Endothelial cell of umbilical vein (primary cell): ENCODE data around the gene SERPINE3. TPM values are rescaled to one million over a fixed set of nuclear protein-coding genes. Genes with fewer than 3 reads are reported as not detected.
A peak's percentile ranks its signal among the peaks of the same experiment; 100 is the strongest.

Source experiments
- BruUV-seq: library from RNA; stranded (reverse); fragments of 400-500 nt; replicated peaks from 2 replicates; lab custom pipeline; 2021; lab: Mats Ljungman, UMichigan
- CTCF ChIA-PET: fragments of 300-600, 350-600 bp; sonication (Branson Sonifier 250); formaldehyde crosslinking; loops from one replicate; lab custom pipeline; 2021; ENCODE audit warnings: antibody characterized with exemption, inconsistent platforms; lab: Charles Lee
- POLR2A ChIA-PET: fragments of 300-600, 350-600 bp; sonication (Branson Sonifier 250); formaldehyde crosslinking; loops from one replicate; lab custom pipeline; 2021; ENCODE audit warnings: antibody characterized with exemption, inconsistent platforms; lab: Charles Lee
- DNase-seq: peaks from one replicate; pipeline ENCODE4 v3.0.0-alpha.2; 2011; ENCODE audit warnings: low read depth, low spot score
- FAIRE-seq: peaks from 2 replicates; lab custom pipeline; 2011; peaks lifted over from hg19 to GRCh38; lab: Jason Lieb, UNC
- H2AFZ ChIP-seq: 2 replicates; pipeline ENCODE4 v1.6.0; 2012; ENCODE audit warnings: low read depth, low read length, control low read depth, inconsistent platforms
- H3K27ac ChIP-seq: 2 replicates; pipeline ENCODE4 v1.5.1; 2011; ENCODE audit warnings: low read depth, mild to moderate bottlenecking, control low read depth, low read length, moderate library complexity; ENCODE audit not compliant: insufficient read depth
- H3K27me3 ChIP-seq, 2 experiments: 2 replicates each; pipeline versions ENCODE4 v1.6.0 to v1.6.1; 2011; ENCODE audit warnings: low read length in 2 of 2, mixed read lengths in 1 of 2; ENCODE audit not compliant: control insufficient read depth in 2 of 2, insufficient read depth in 2 of 2
- H3K36me3 ChIP-seq, 2 experiments: 2 replicates in 1 of 2; 3 replicates in 1 of 2; pipeline ENCODE4 v1.5.1; 2011; ENCODE audit warnings: low read length in 2 of 2, mild to moderate bottlenecking in 1 of 2, moderate library complexity in 1 of 2; ENCODE audit not compliant: control insufficient read depth in 2 of 2, insufficient read depth in 2 of 2; ENCODE audit errors: extremely low read depth in 1 of 2
- H3K4me1 ChIP-seq: 3 replicates; pipeline ENCODE4 v1.5.1; 2011; ENCODE audit warnings: mild to moderate bottlenecking, low read length; ENCODE audit not compliant: control insufficient read depth, insufficient read depth; ENCODE audit errors: extremely low read depth
- H3K4me2 ChIP-seq: 2 replicates; pipeline ENCODE4 v1.6.1; 2011; ENCODE audit warnings: low read length, control low read depth, mixed read lengths; ENCODE audit not compliant: insufficient read depth
- H3K4me3 ChIP-seq, 3 experiments: fragments of 200-600 bp in 1 of 3; sonication (generic), shearing (Covaris generic) in 1 of 3; replicated peaks in 1 of 3; 2 replicates each; pipeline ENCODE4 v1.5.1; 2011 to 2016; ENCODE audit warnings: control low read depth in 3 of 3, low read length in 3 of 3, mild to moderate bottlenecking in 2 of 3, inconsistent platforms in 1 of 3, low read depth in 1 of 3, moderate library complexity in 1 of 3; ENCODE audit not compliant: insufficient read depth in 1 of 3
- H3K79me2 ChIP-seq: 2 replicates; pipeline ENCODE4 v1.6.0; 2012; ENCODE audit warnings: low read length, inconsistent platforms; ENCODE audit not compliant: control insufficient read depth, insufficient read depth
- H3K9ac ChIP-seq: replicated peaks from 2 replicates; pipeline ENCODE3; 2011; ENCODE audit warnings: low read length, control low read depth; ENCODE audit not compliant: insufficient read depth; ENCODE audit errors: extremely low read depth
- H3K9me1 ChIP-seq: replicated peaks from 3 replicates; pipeline ENCODE4 v1.6.0; 2011; ENCODE audit warnings: mild to moderate bottlenecking, low read length; ENCODE audit not compliant: control insufficient read depth, insufficient read depth; ENCODE audit errors: extremely low read depth
- H3K9me3 ChIP-seq: replicated peaks from 2 replicates; pipeline ENCODE4 v1.5.1; 2012; ENCODE audit warnings: low read length, inconsistent platforms; ENCODE audit not compliant: control insufficient read depth, insufficient read depth
- H4K20me1 ChIP-seq: replicated peaks from 2 replicates; pipeline ENCODE3; 2011; ENCODE audit warnings: mild to moderate bottlenecking, low read length; ENCODE audit not compliant: control insufficient read depth, insufficient read depth; ENCODE audit errors: extremely low read depth
- EZH2 ChIP-seq: IDR thresholded peaks from 2 replicates; pipeline ENCODE4 v1.6.1; 2012; ENCODE audit warnings: borderline replicate concordance, low read depth, mild to moderate bottlenecking, moderate library complexity, low read length, inconsistent platforms; ENCODE audit not compliant: severe bottlenecking
- FOS ChIP-seq: IDR thresholded peaks from 2 replicates; pipeline ENCODE4 v1.6.1; 2011; ENCODE audit warnings: mild to moderate bottlenecking, low read length, moderate library complexity, borderline replicate concordance; ENCODE audit not compliant: insufficient read depth
- GATA2 ChIP-seq: IDR thresholded peaks from 2 replicates; pipeline ENCODE4 v1.7.0; 2011; ENCODE audit warnings: low read depth, mild to moderate bottlenecking, moderate library complexity, mixed read lengths, low read length; ENCODE audit not compliant: insufficient read length, insufficient read depth
- JUN ChIP-seq: IDR thresholded peaks from 2 replicates; pipeline ENCODE4 v1.6.1; 2011; ENCODE audit warnings: borderline replicate concordance, low read depth; ENCODE audit not compliant: insufficient read length, insufficient read depth
- MYC ChIP-seq: IDR thresholded peaks from one replicate; pipeline ENCODE4 v1.6.1; 2011; ENCODE audit warnings: mild to moderate bottlenecking, low read depth, low read length
- POLR2A ChIP-seq: IDR thresholded peaks from 2 replicates; pipeline ENCODE4 v1.6.1; 2012; ENCODE audit warnings: low read depth, mild to moderate bottlenecking, control low read depth, low read length
- POLR2AphosphoS5 ChIP-seq: IDR thresholded peaks from 2 replicates; pipeline ENCODE4 v1.6.1; 2012; ENCODE audit warnings: low read depth, mild to moderate bottlenecking, control low read depth, low read length, moderate library complexity; ENCODE audit not compliant: insufficient read depth
- dilution Hi-C: fragments of 300-500 bp; cut with MboI; formaldehyde crosslinking; loops from one replicate; pipeline ENCODE4 v1.15.0; 2019; ENCODE audit warnings: low sequenced_read_pairs; ENCODE audit not compliant: extremely low pct_ligation_motif_present
- intact Hi-C: fragments of 100-400 bp; cut with micrococcal nuclease; formaldehyde crosslinking; loops from one replicate; pipeline ENCODE4 v1.10.0; 2022
- polyA plus RNA-seq, 4 experiments: library from polyadenylated mRNA; depleted of rRNA in 3 of 4; stranded (reverse) in 3 of 4; unstranded in 1 of 4; fragments of >200 nt; gene quantifications; 2 replicates each; pipeline versions ENCODE4 v1.2.1 to v1.2.3, GENCODE V29; 2011 to 2012; ENCODE audit warnings: missing spikeins in 1 of 4
- total RNA-seq: library from RNA; stranded (reverse); gene quantifications from 2 replicates; pipeline ENCODE4 v1.2.3, GENCODE V29; 2021
- TF ChIP-seq, protein P1 (sequence below), 2 donors: IDR thresholded peaks; 1 replicate in 1 of 2; 2 replicates in 1 of 2; pipeline ENCODE4 v1.5.1; 2011; ENCODE audit warnings: low read length in 2 of 2, mild to moderate bottlenecking in 2 of 2, moderate library complexity in 2 of 2, control low read depth in 1 of 2, inconsistent platforms in 1 of 2, low read depth in 1 of 2; ENCODE audit not compliant: insufficient read depth in 1 of 2; ENCODE audit errors: extremely low read depth in 1 of 2
- TF ChIP-seq, protein P2 (sequence below): IDR thresholded peaks from 2 replicates; pipeline ENCODE4 v1.6.1; 2011; ENCODE audit not compliant: insufficient read depth, insufficient read length

The SERPINE3 gene
- total and polyA plus RNA-seq, 2 donors (not counting 3 experiments of a cell fraction or from before 2014, with no cell fraction given): not detected

DNA sequence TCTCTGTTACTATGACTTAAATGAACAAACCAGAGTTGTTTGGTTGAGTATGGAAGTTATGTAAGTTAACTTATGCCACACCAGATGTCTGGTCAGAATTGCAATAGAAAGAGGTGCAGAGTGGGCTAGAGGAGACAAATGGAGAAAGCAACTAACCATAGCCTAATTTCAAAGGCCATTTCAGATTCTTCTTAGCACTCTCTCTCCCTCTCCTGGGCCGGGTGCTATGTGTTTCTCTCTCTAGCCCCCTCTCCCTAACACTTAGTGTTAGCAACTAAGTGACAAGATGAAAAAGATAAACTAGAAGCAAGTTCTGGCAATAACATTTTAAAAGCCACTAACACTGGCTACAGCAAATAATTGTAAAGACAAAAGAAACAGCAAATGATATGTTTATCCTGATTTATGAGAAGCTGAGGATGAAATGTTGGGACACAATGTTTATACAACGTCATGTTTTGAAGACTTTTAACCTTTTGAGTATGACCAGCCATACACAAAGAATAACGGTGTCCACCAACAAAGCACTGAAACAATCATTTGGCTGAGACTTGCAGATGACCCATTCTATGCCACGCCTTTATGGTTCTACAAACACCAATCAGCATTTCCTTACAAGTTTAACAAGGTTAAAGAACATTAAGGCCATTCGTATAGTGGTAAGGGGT lies 18.6 kb downstream of the SERPINE3 start:
- DNase-seq (peak; percentile 23), FAIRE-seq (no peak)
- BruUV-seq: no TSS peak
- no peaks in the 10 kb centered on the region for H3K9me1 ChIP-seq
- TF ChIP-seq POLR2AphosphoS5 (no peak), POLR2A (no peak), MYC (no peak), EZH2 (no peak), FOS (no peak), JUN (no peak), GATA2 (no peak)
- TF ChIP-seq, protein P1, sequence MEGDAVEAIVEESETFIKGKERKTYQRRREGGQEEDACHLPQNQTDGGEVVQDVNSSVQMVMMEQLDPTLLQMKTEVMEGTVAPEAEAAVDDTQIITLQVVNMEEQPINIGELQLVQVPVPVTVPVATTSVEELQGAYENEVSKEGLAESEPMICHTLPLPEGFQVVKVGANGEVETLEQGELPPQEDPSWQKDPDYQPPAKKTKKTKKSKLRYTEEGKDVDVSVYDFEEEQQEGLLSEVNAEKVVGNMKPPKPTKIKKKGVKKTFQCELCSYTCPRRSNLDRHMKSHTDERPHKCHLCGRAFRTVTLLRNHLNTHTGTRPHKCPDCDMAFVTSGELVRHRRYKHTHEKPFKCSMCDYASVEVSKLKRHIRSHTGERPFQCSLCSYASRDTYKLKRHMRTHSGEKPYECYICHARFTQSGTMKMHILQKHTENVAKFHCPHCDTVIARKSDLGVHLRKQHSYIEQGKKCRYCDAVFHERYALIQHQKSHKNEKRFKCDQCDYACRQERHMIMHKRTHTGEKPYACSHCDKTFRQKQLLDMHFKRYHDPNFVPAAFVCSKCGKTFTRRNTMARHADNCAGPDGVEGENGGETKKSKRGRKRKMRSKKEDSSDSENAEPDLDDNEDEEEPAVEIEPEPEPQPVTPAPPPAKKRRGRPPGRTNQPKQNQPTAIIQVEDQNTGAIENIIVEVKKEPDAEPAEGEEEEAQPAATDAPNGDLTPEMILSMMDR (IDR thresholded peaks at IDR 0.05; ENCODE audit: extremely low read depth in 1 of 2, insufficient read depth in 1 of 2, low read depth in 1 of 2, low read length in 2 of 2): no peak
- TF ChIP-seq, protein P2, sequence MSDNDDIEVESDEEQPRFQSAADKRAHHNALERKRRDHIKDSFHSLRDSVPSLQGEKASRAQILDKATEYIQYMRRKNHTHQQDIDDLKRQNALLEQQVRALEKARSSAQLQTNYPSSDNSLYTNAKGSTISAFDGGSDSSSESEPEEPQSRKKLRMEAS: no peak
- POLR2A ChIA-PET: no interaction called here
- H3K36me3 ChIP-seq: peaks cover 0 to 3% of the 10 kb centered on the region in 2 experiments
- intact Hi-C loops (no loop called here), dilution Hi-C loops (no loop called here)
- no peak overlapping the region for H3K4me2 ChIP-seq
- H3K4me1 ChIP-seq: no peaks in the 10 kb centered on the region
- H3K9me3 ChIP-seq: no peaks in the 10 kb centered on the region
- H3K27me3 ChIP-seq: no peaks in the 10 kb centered on the region
- H3K4me3 ChIP-seq: no peak overlapping the region
- H3K27ac ChIP-seq: no peak overlapping the region
- no peak overlapping the region for H2AFZ ChIP-seq
- no peaks in the 10 kb centered on the region for H3K79me2 ChIP-seq
- H4K20me1 ChIP-seq: no peaks in the 10 kb centered on the region
- H3K9ac ChIP-seq: no peak overlapping the region
- CTCF ChIA-PET: no interaction called here
